ENCODE measurements around the gene COL25A1. TPM values are rescaled to one million over a fixed set of nuclear protein-coding genes. Genes with fewer than 3 reads are reported as not detected.

Gene COL25A1
- total RNA-seq, 1 experiment from 2014 or later = not detected

- H3K79me2 ChIP-seq (ENCODE audit: insufficient read depth, low read length) = no peaks in the 10 kb centered on the region
- no peaks in the 10 kb centered on the region for H3K36me3 ChIP-seq (ENCODE audit: control insufficient read depth in 1 of 2, insufficient read depth in 2 of 2, low read length in 2 of 2)
- H3K4me2 ChIP-seq (ENCODE audit: low read length) = no peak overlapping the region
- no peak overlapping the region for H3K4me3 ChIP-seq (replicated peaks in 1 of 2; ENCODE audit: low read depth in 1 of 2, low read length in 2 of 2)
- H3K9ac ChIP-seq (ENCODE audit: low read length) = no peak overlapping the region
- H4K20me1 ChIP-seq (ENCODE audit: insufficient read depth) = no peaks in the 10 kb centered on the region
- BruUV-seq (replicated peaks) = no TSS peak
- ATAC-seq (no peak), DNase-seq (ENCODE audit: low read depth, low spot score) (no peak)
- H3K4me1 ChIP-seq (ENCODE audit: control insufficient read depth in 1 of 2, insufficient read depth in 2 of 2, low read length in 2 of 2) = no peaks in the 10 kb centered on the region
- ChIA-PET RAD21 (ENCODE audit: low non-redundant PET in 1 of 2, low total read pairs in 2 of 2, uncharacterized antibody in 2 of 2, unreplicated experiment in 2 of 2) (no interaction called here), CTCF (no interaction called here), POLR2A (no interaction called here)
- H3K27me3 ChIP-seq (ENCODE audit: insufficient read depth, low read length) = peaks cover 49% of the 10 kb centered on the region
- no peaks in the 10 kb centered on the region for H3K9me2 ChIP-seq (ENCODE audit: insufficient read depth)
- TF ChIP-seq EZH2phosphoT487 (IDR thresholded peaks at IDR 0.05; ENCODE audit: borderline replicate concordance) (no peak), ATF3 (IDR thresholded peaks at IDR 0.05) (no peak), SRF (IDR thresholded peaks at IDR 0.05; ENCODE audit: low read depth) (no peak)
- H3K27ac ChIP-seq (ENCODE audit: low read depth, low read length) = no peak overlapping the region
- intact Hi-C loops (cut with micrococcal nuclease) = no loop called here
- H3K9me3 ChIP-seq (ENCODE audit: control insufficient read depth in 1 of 2, insufficient read depth in 1 of 2, low read depth in 1 of 2, low read length in 2 of 2) = no peaks in the 10 kb centered on the region
- no peak overlapping the region for H2AFZ ChIP-seq (ENCODE audit: low read depth, low read length, poor library complexity, severe bottlenecking)
Observed at GRCh38 chr4:108950158-108950915, 352.1 kb downstream of the COL25A1 start.

- H3K79me2 ChIP-seq (ENCODE audit: insufficient read depth, low read length) = no peaks in the 10 kb centered on the region
- ChIA-PET RAD21 (ENCODE audit: low non-redundant PET in 1 of 2, low total read pairs in 2 of 2, uncharacterized antibody in 2 of 2, unreplicated experiment in 2 of 2) (no interaction called here), CTCF (no interaction called here), POLR2A (no interaction called here)
- no peaks in the 10 kb centered on the region for H3K9me2 ChIP-seq (ENCODE audit: insufficient read depth)
- H4K20me1 ChIP-seq (ENCODE audit: insufficient read depth) = no peaks in the 10 kb centered on the region
- intact Hi-C loops (cut with micrococcal nuclease) = no loop called here
- H3K27me3 ChIP-seq (ENCODE audit: insufficient read depth, low read length) = peaks cover 35% of the 10 kb centered on the region
- H3K4me3 ChIP-seq (replicated peaks in 1 of 2; ENCODE audit: low read depth in 1 of 2, low read length in 2 of 2) = no peak overlapping the region
- H3K27ac ChIP-seq (ENCODE audit: low read depth, low read length) = no peak overlapping the region
- no peaks in the 10 kb centered on the region for H3K4me1 ChIP-seq (ENCODE audit: control insufficient read depth in 1 of 2, insufficient read depth in 2 of 2, low read length in 2 of 2)
- no peaks in the 10 kb centered on the region for H3K36me3 ChIP-seq (ENCODE audit: control insufficient read depth in 1 of 2, insufficient read depth in 2 of 2, low read length in 2 of 2)
- ATAC-seq (no peak), DNase-seq (ENCODE audit: low read depth, low spot score) (no peak)
- no peak overlapping the region for H3K4me2 ChIP-seq (ENCODE audit: low read length)
- H2AFZ ChIP-seq (ENCODE audit: low read depth, low read length, poor library complexity, severe bottlenecking) = no peak overlapping the region
- TF ChIP-seq EZH2 (IDR thresholded peaks at IDR 0.05) = no peak
- no peak for TF ChIP-seq ZFX (IDR thresholded peaks at IDR 0.05)
- no peak for TF ChIP-seq ATF3 (IDR thresholded peaks at IDR 0.05)
- no peak for TF ChIP-seq TCF7L2 (IDR thresholded peaks at IDR 0.05; ENCODE audit: borderline replicate concordance, extremely low read depth, insufficient read depth, insufficient read length)
- no peak for TF ChIP-seq ZBTB33 (IDR thresholded peaks at IDR 0.05; ENCODE audit: extremely low read depth, insufficient replicate concordance, low read length)
- TF ChIP-seq EGR1 (IDR thresholded peaks at IDR 0.05; ENCODE audit: low read depth) = no peak
- TF ChIP-seq RAD21 (IDR thresholded peaks at IDR 0.05; ENCODE audit: low read depth) = no peak
- no TSS peak for BruUV-seq (replicated peaks)
- no peaks in the 10 kb centered on the region for H3K9me3 ChIP-seq (ENCODE audit: control insufficient read depth in 1 of 2, insufficient read depth in 1 of 2, low read depth in 1 of 2, low read length in 2 of 2)
- no peak overlapping the region for H3K9ac ChIP-seq (ENCODE audit: low read length)
Observed at GRCh38 chr4:108947526-108947925, 354.9 kb downstream of the COL25A1 start.
